ENCODE measurements around the gene TPRN. TPM values are rescaled to one million over a fixed set of nuclear protein-coding genes. Genes with fewer than 3 reads are reported as not detected.

TPRN gene
- total and polyA plus RNA-seq, 2 donors (not counting 3 experiments of a cell fraction or from before 2014, with no cell fraction given): 4.3 to 12.4 TPM

GRCh38 chr9:137227853-137228505, 27.4 kb upstream of the TPRN start:
- BruUV-seq (replicated peaks): no TSS peak
- CTCF ChIA-PET: interaction anchor here (0.7 to 6.3 kb wide), 28 partner anchors 9 to 380 kb away, joined by 3 to 63 read pairs (median 5); partner anchors contain the start of genes ANAPC2, DPP7, NPDC1 and SSNA1
- intact Hi-C loops (cut with micrococcal nuclease) (loop anchor here (1.0 to 2.0 kb wide), 3 partner anchors 51 to 182 kb away; partner anchors contain the start of gene NPDC1), dilution Hi-C loops (cut with MboI; ENCODE audit: extremely low pct_ligation_motif_present, low sequenced_read_pairs) (no loop called here)
- Histone ChIP-seq H3K27me3 (ENCODE audit: control insufficient read depth in 2 of 2, insufficient read depth in 2 of 2, low read length in 2 of 2) (no peaks in the 10 kb centered on the region), H2AFZ (ENCODE audit: low read depth, low read length) (no peak overlapping the region), H3K79me2 (ENCODE audit: control insufficient read depth, insufficient read depth, low read length) (no peaks in the 10 kb centered on the region), H4K20me1 (replicated peaks; ENCODE audit: control insufficient read depth, extremely low read depth, insufficient read depth, low read length) (no peaks in the 10 kb centered on the region), H3K4me1 (ENCODE audit: control insufficient read depth, extremely low read depth, insufficient read depth, low read length) (peaks cover 7% of the 10 kb centered on the region), H3K4me2 (ENCODE audit: insufficient read depth, low read length) (no peak overlapping the region), H3K9me1 (replicated peaks; ENCODE audit: control insufficient read depth, extremely low read depth, insufficient read depth, low read length) (no peaks in the 10 kb centered on the region), H3K9ac (replicated peaks; ENCODE audit: extremely low read depth, insufficient read depth, low read length) (no peak overlapping the region), H3K4me3 (replicated peaks in 1 of 3; ENCODE audit: insufficient read depth in 1 of 3, low read depth in 1 of 3, low read length in 3 of 3) (no peak overlapping the region), H3K36me3 (ENCODE audit: control insufficient read depth in 2 of 2, extremely low read depth in 1 of 2, insufficient read depth in 2 of 2, low read length in 2 of 2) (no peaks in the 10 kb centered on the region), H3K9me3 (replicated peaks; ENCODE audit: control insufficient read depth, insufficient read depth, low read length) (no peaks in the 10 kb centered on the region), H3K27ac (ENCODE audit: insufficient read depth, low read depth, low read length) (no peak overlapping the region)
- POLR2A ChIA-PET: interaction anchor here (0.6 to 2.6 kb wide), 2 partner anchors 13 kb away, joined by 4 to 6 read pairs; partner anchors contain the start of gene TUBB4B
- DNase-seq (ENCODE audit: low read depth, low spot score) (no peak), FAIRE-seq (no peak)
- TF ChIP-seq POLR2AphosphoS5 (IDR thresholded peaks at IDR 0.05; ENCODE audit: insufficient read depth, low read depth, low read length) (no peak), MYC (IDR thresholded peaks at IDR 0.05; ENCODE audit: low read depth, low read length) (no peak), MAX (IDR thresholded peaks at IDR 0.05; ENCODE audit: insufficient read depth, insufficient read length) (no peak), GATA2 (IDR thresholded peaks at IDR 0.05; ENCODE audit: insufficient read depth, insufficient read length, low read depth, low read length) (no peak), POLR2A (IDR thresholded peaks at IDR 0.05; ENCODE audit: low read depth, low read length) (no peak), JUN (IDR thresholded peaks at IDR 0.05; ENCODE audit: borderline replicate concordance, insufficient read depth, insufficient read length, low read depth) (no peak), CTCF (IDR thresholded peaks at IDR 0.05; ENCODE audit: extremely low read depth in 1 of 2, insufficient read depth in 1 of 2, low read depth in 1 of 2, low read length in 2 of 2) (no peak)
